HepG2 (cell line): ENCODE data around the gene TEX261.

Experiments
- ISX ChIP-seq: sonication (generic); formaldehyde crosslinking; conservative IDR thresholded peaks from 2 replicates; pipeline ENCODE4 v1.5.0; 2020; ENCODE audit warnings: missing genetic modification reagents
- MNT ChIP-seq: fragments of 450-650 bp; IDR thresholded peaks from 2 replicates; pipeline ENCODE4 v1.6.1; 2016

GRCh38 chr2:70979180-70979488 lies 15.5 kb downstream of the TEX261 start:
- TF ChIP-seq ISX (CRISPR knock-in tag) (no peak), MNT (no peak)
